Measurements from ENCODE around the gene ERMP1.
"Not testable (repeated sequence)": the region's sequence is repeated elsewhere in the genome, so short reads cannot be mapped to it uniquely, and the experiment has no call there.

Gene ERMP1

GRCh38 chr9:5783420-5783819 lies 49.5 kb downstream of the ERMP1 start:
- not testable (repeated sequence) for H3K27me3 Mint-ChIP-seq; H3K9me3 Mint-ChIP-seq; DNase-seq; ATAC-seq (replicated peaks); H3K27ac Mint-ChIP-seq; H3K4me3 Mint-ChIP-seq
- Mint-ChIP-seq H3K4me1 (ENCODE audit: low read depth in 2 of 2) (peaks cover 3 to 21% of the 10 kb centered on the region in 2 donors), H3K36me3 (ENCODE audit: insufficient read depth) (peaks cover 32% of the 10 kb centered on the region)

DNA sequence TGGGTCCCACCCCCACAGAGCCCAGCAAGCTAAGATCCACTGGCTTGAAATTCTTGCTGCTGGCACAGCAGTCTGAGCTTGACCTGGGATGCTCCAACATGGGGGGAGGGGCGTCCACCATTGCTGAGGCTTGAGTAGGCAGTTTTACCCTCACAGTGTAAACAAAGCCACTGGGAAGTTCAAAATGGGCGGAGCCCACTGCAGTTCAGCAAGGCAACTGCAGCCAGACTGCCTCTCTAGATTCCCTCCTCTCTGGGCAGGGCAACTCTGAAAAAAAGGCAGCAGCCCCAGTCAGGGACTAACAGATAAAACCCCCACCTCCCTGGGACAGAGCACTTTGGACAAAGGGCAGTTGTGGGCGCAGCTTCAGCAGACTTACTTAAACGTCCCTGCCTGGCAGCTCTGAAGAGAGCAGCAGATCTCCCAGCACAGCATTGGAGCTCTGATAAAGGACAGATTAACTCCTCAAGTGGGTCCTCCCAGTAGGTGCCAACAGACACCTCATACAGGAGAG lies 53.2 kb downstream of the ERMP1 start:
- Mint-ChIP-seq H3K36me3 (ENCODE audit: insufficient read depth) (peaks cover 36% of the 10 kb centered on the region), H3K4me1 (ENCODE audit: low read depth in 2 of 2) (peaks cover 3 to 17% of the 10 kb centered on the region in 2 donors)
- not testable (repeated sequence) for H3K27me3 Mint-ChIP-seq; H3K9me3 Mint-ChIP-seq; H3K27ac Mint-ChIP-seq; DNase-seq; H3K4me3 Mint-ChIP-seq; ATAC-seq (replicated peaks)

- Mint-ChIP-seq H3K27me3 (no peaks in the 10 kb centered on the region), H3K4me3 (no peak overlapping the region), H3K4me1 (ENCODE audit: low read depth in 2 of 2) (peaks cover 3 to 17% of the 10 kb centered on the region in 2 donors), H3K9me3 (peaks cover 5 to 7% of the 10 kb centered on the region in 2 donors), H3K27ac (peak overlapping the region in 1 of 2 donors; percentile 35), H3K36me3 (ENCODE audit: insufficient read depth) (peaks cover 38% of the 10 kb centered on the region)
- DNase-seq (no peak), ATAC-seq (replicated peaks) (no peak)
These were observed 54.1 kb downstream of the ERMP1 start for GRCh38 chr9:5778805-5779204.

DNA sequence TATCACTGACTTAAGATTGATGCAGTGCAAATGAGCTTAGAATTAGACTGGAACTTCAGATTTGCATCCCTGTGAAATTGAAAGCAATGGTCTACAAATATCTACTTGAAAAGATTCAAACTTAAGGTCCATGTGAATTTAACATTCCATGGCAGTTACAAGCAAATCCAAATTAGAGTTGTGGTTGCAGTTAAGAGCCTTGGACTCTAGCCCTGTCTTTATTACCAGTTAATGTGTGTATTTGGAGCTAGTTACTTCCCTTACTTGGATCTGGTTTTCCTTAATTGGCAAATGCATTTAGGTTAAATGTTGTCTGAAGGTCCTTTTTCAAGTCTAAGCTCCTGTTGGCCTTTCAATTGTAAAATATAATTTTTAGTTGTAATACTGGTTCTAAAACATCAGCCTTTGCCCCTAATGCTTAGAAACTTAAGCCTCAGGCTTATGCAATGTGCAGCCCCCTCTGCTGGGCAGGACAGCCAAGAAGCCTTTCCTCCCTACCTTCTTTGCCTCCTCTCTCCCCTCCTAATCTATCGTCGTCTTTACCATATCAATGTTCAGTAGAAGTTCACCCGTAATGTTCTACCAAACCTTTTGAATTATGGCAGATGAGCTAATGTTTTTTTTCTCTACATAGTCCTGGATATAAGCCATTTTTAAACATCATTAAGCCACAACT lies 59.5 kb downstream of the ERMP1 start:
- H3K4me3 Mint-ChIP-seq: no peak overlapping the region
- ATAC-seq (replicated peaks) (no peak), DNase-seq (no peak)
- no peaks in the 10 kb centered on the region for H3K27me3 Mint-ChIP-seq
- H3K4me1 Mint-ChIP-seq (ENCODE audit: low read depth in 2 of 2): peaks cover 3% of the 10 kb centered on the region in 2 donors
- peaks cover 38% of the 10 kb centered on the region for H3K36me3 Mint-ChIP-seq (ENCODE audit: insufficient read depth)
- peak overlapping the region in 1 of 2 donors; percentile 24 for H3K27ac Mint-ChIP-seq
- H3K9me3 Mint-ChIP-seq: no peaks in the 10 kb centered on the region

DNA sequence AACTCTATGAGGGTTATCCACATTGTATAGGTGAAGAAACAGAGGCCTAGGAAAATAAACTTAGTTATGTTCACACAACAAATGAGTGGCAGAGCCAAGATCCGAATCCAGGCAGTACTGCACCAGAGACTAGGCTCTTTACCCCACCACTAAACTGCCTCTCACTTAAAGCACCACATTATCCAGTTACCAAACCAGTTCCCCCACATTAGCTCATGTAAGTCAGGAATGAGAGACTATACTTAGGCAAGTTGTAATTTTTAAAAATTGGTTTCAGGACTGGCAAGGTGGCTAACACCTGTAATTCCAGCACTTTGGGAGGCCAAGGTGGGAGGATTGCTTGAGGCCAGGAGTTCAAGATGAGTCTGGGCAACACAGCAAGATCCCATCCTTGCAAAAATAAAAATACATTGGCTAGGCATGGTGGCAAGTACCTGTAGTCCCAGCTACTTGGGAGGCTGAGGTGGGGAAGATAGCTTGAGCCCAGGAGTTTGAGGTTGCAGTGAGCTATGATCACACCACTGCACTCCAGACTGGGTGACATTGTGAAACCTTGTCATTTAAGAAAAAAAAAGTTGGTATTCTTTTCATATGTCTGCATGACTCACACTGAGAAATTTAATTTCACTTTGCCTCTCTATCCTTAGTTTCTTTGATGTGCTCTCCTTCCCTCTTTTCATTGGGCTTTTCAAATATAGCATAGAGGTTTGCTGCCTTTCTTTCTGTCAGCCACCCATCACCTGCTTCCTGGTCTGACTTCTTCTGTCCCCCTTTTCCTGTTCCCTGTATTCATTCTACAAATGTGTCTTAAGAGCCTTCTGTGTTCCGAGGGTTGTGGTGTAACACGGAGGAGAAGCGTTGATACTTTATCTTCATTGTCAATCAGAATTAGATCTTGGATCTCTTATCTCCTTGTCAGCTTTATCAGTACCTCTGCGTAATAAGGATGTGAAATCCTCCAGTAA lies 64.7 kb downstream of the ERMP1 start:
- Mint-ChIP-seq H3K9me3 (no peaks in the 10 kb centered on the region), H3K27ac (peak overlapping the region; percentile 53 to 81), H3K4me1 (ENCODE audit: low read depth in 2 of 2) (peaks cover 4 to 9% of the 10 kb centered on the region in 2 donors), H3K4me3 (no peak overlapping the region), H3K36me3 (ENCODE audit: insufficient read depth) (peaks cover 55% of the 10 kb centered on the region), H3K27me3 (no peaks in the 10 kb centered on the region)
- no peak for ATAC-seq (replicated peaks)
- DNase-seq: no peak

DNA sequence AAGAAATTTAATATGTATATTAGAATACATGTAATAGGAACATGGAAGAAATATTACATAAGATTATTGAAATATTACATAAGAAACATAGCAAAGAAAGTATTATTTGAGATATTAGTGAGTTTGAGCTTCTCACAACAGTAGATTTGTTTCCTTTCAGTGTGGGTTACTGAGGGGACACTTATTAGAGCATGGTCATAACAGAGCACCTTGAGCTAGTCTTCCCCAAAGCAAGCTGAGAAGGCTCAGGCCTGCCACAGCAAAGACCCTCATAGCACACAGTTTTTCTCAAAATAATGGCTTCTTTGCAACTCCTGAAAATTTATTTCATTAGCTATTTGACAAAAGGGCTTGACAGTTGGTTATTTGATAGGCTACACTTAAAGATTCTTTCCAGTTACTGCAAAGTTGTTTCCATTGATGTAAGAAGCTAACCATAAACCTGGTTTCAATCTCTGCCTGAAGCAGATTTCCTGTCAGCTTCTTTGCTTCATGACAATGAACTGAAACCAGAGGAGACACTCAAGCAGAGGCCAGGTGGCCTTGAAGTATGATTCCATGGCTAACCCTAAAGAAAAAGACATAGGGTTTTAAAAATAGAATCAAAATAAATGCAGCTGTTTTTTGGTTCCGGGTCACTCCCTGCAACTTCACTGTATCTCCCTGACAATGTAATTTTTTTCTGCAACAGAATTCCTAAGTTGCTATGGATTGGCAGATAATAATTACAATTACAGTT lies 68.6 kb downstream of the ERMP1 start:
- DNase-seq: no peak
- Mint-ChIP-seq H3K9me3 (no peaks in the 10 kb centered on the region), H3K27me3 (no peaks in the 10 kb centered on the region), H3K4me3 (no peak overlapping the region), H3K36me3 (ENCODE audit: insufficient read depth) (peaks cover 61% of the 10 kb centered on the region), H3K27ac (peak overlapping the region in 1 of 2 donors; percentile 68), H3K4me1 (ENCODE audit: low read depth in 2 of 2) (peaks cover 4 to 9% of the 10 kb centered on the region in 2 donors)
- no peak for ATAC-seq (replicated peaks)

DNA sequence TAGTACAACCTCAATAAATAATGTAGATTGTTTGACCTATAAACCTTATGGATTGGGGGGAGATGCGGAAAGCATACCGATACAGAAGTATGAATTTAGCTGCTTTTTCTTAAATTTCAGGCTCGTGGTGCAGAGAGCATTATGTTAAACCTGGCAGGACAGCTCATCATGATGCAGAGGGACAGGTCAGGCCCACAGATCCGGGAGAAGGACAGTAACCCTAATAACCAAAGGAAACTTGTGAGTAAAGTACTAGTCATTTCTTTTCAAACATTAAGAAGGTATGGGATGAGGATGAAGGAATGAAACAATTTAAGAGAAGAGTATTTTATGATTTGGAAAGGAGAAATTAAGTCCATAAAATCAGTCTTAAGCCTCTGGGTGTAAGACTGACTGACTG lies 70.5 kb downstream of the ERMP1 start:
- peak overlapping the region; percentile 5 to 24 for H3K27ac Mint-ChIP-seq
- no peaks in the 10 kb centered on the region for H3K9me3 Mint-ChIP-seq
- H3K36me3 Mint-ChIP-seq (ENCODE audit: insufficient read depth): peaks cover 63% of the 10 kb centered on the region
- no peaks in the 10 kb centered on the region for H3K27me3 Mint-ChIP-seq
- ATAC-seq (replicated peaks): no peak
- no peak for DNase-seq
- peaks cover 0 to 5% of the 10 kb centered on the region in 2 donors for H3K4me1 Mint-ChIP-seq (ENCODE audit: low read depth in 2 of 2)
- no peak overlapping the region for H3K4me3 Mint-ChIP-seq

DNA sequence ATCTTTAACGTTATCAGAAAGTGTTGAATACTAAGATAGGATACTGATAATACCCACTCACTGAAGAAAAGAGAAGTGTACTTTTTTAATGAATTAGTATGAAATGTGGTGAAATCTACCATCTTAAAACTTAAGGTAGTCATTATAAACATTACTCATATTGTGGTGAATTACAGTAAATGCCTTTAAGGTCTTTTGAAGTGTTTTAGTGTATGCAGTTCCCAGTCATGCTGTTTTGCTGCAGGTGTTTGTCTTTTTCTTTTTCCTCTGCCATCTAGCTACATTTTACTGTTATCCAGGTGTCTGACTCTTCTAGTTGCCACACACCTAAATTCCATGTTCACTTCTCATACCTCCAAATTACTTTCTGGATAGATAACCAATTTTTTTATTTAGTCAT lies 72.6 kb downstream of the ERMP1 start:
- no peak for ATAC-seq (replicated peaks)
- H3K27ac Mint-ChIP-seq: peak overlapping the region in 1 of 2 donors; percentile 26
- no peaks in the 10 kb centered on the region for H3K9me3 Mint-ChIP-seq
- no peaks in the 10 kb centered on the region for H3K27me3 Mint-ChIP-seq
- H3K4me1 Mint-ChIP-seq (ENCODE audit: low read depth in 2 of 2): peaks cover 0 to 5% of the 10 kb centered on the region in 2 donors
- no peak for DNase-seq
- H3K36me3 Mint-ChIP-seq (ENCODE audit: insufficient read depth): peaks cover 54% of the 10 kb centered on the region
- H3K4me3 Mint-ChIP-seq: no peak overlapping the region

DNA sequence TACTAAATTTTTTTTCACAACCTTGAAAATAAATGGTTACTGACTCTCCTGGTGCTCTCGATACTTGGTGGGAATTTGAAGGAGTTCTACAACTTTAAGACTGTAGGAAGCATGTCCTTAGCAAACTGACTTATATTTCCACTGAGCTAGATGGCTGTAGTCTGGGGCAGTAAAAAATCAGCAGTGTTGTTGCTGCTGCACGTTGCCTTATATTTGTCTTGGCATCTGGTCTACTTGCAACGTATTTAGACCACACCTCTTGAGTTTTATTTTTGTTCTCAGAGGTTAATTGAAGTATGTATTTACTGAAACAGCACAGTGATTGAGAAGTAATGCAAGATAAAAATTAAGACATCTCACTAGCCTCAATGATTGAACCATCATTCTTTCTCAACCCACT lies 76.3 kb downstream of the ERMP1 start:
- Mint-ChIP-seq H3K4me3 (no peak overlapping the region), H3K9me3 (no peaks in the 10 kb centered on the region), H3K27ac (no peak overlapping the region), H3K36me3 (ENCODE audit: insufficient read depth) (peaks cover 33% of the 10 kb centered on the region), H3K4me1 (ENCODE audit: low read depth in 2 of 2) (no peaks in the 10 kb centered on the region), H3K27me3 (no peaks in the 10 kb centered on the region)
- DNase-seq (no peak), ATAC-seq (replicated peaks) (no peak)

DNA sequence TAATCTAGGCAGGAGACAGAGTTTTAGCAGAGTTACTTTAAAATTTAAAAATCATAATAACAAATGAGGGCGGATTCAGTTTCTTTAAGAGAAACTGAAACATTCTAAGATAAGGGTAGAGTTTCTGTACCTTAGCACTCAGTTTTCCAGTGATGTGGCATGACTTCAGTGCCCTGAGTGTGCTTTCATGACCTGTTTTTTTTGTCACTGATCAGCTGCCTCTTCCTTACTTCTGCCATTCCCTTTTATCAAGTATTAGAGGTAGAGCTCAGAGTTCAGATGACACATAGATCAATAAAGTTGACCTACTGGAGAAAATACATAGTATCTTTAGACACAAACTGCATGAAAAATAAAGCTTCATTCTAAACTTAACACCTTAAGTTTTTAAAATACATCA lies 82.3 kb downstream of the ERMP1 start:
- Mint-ChIP-seq H3K4me3 (no peak overlapping the region), H3K27me3 (no peaks in the 10 kb centered on the region), H3K27ac (peak overlapping the region in 1 of 2 donors; percentile 46), H3K4me1 (ENCODE audit: low read depth in 2 of 2) (peaks cover 2 to 4% of the 10 kb centered on the region in 2 donors), H3K36me3 (ENCODE audit: insufficient read depth) (peaks cover 18% of the 10 kb centered on the region), H3K9me3 (no peaks in the 10 kb centered on the region)
- DNase-seq (no peak), ATAC-seq (replicated peaks) (no peak)

- ATAC-seq (replicated peaks) (no peak), DNase-seq (no peak)
- no peaks in the 10 kb centered on the region for H3K9me3 Mint-ChIP-seq
- peaks cover 25% of the 10 kb centered on the region for H3K36me3 Mint-ChIP-seq (ENCODE audit: insufficient read depth)
- H3K27me3 Mint-ChIP-seq: no peaks in the 10 kb centered on the region
- H3K4me3 Mint-ChIP-seq: no peak overlapping the region
- H3K27ac Mint-ChIP-seq: no peak overlapping the region
- H3K4me1 Mint-ChIP-seq (ENCODE audit: low read depth in 2 of 2): peaks cover 2 to 4% of the 10 kb centered on the region in 2 donors
These were observed 83.6 kb downstream of the ERMP1 start for GRCh38 chr9:5749306-5749705.

- H3K9me3 Mint-ChIP-seq: no peaks in the 10 kb centered on the region
- H3K27me3 Mint-ChIP-seq: no peaks in the 10 kb centered on the region
- peaks cover 30% of the 10 kb centered on the region for H3K36me3 Mint-ChIP-seq (ENCODE audit: insufficient read depth)
- H3K27ac Mint-ChIP-seq: no peak overlapping the region
- DNase-seq (no peak), ATAC-seq (replicated peaks) (no peak)
- no peak overlapping the region for H3K4me3 Mint-ChIP-seq
- H3K4me1 Mint-ChIP-seq (ENCODE audit: low read depth in 2 of 2): peaks cover 2 to 4% of the 10 kb centered on the region in 2 donors
These were observed 84.5 kb downstream of the ERMP1 start for GRCh38 chr9:5748438-5748837.

GRCh38 chr9:5743109-5743508 lies 89.8 kb downstream of the ERMP1 start:
- Mint-ChIP-seq H3K4me1 (ENCODE audit: low read depth in 2 of 2) (no peaks in the 10 kb centered on the region), H3K9me3 (no peaks in the 10 kb centered on the region), H3K27me3 (no peaks in the 10 kb centered on the region), H3K27ac (no peak overlapping the region), H3K36me3 (ENCODE audit: insufficient read depth) (peaks cover 19% of the 10 kb centered on the region), H3K4me3 (no peak overlapping the region)
- ATAC-seq (replicated peaks) (no peak), DNase-seq (no peak)

Measured in effector memory CD8-positive, alpha-beta T cell (primary cell).